Dedifferentiated amniotic fluid mesenchymal stem cell (primary cell): ENCODE results near the gene E2F7.
A peak's percentile ranks its signal among the peaks of the same experiment; 100 is the strongest.

Experiments
- DNase-seq: peaks from one replicate; pipeline ENCODE4 v3.0.0-alpha.2; 2016; ENCODE audit errors: extremely low spot score

Gene E2F7

GRCh38 chr12:77016606-77017005 is 48.8 kb downstream of the E2F7 start:
- DNase-seq: no peak

- DNase-seq: no peak
These were observed 52.3 kb downstream of the E2F7 start for GRCh38 chr12:77013091-77013490.

- peak; percentile 81 for DNase-seq
These were observed 54.4 kb downstream of the E2F7 start for GRCh38 chr12:77010691-77011548.

DNA sequence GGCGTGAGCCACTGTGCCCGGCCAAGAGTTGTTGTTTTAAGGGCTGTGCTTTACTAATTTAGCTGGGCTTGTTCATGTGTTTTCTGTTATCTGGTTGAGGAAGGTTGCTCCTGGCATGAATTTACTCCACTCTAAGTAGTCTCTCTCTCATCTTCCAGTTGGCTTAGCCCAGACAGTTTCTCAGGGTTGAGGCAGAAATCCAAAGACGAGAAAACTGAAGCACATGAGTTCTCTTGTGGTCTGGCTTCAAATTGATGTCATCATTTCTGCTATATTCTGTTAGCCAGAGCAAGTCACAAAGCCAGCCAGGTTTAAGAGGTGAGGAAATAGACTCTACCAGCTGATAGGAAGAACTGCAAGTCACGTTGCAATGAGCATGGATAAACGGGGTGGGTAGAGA is 57.9 kb downstream of the E2F7 start:
- DNase-seq: no peak

GRCh38 chr12:77005611-77006098 is 59.7 kb downstream of the E2F7 start:
- DNase-seq: no peak

DNA sequence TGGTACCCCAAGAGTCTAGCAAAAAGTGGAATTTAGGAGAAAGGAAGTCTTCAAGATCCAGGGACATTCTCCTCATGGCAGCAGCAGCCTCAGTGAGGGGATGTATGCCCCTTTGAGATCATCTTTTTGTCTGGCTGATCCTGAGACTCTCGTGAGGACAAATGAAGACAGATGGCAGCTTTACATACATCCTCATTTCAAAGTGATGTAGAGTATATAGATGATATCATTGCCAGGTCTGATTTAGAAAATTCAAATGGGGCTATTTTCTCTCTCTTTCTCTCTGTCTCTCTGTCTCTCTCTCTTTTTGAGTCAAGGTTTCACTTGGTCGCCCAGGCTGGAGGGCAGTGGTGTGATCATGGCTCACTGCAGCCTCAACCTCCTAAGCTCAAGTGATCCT is 61.5 kb downstream of the E2F7 start:
- DNase-seq: no peak

DNA sequence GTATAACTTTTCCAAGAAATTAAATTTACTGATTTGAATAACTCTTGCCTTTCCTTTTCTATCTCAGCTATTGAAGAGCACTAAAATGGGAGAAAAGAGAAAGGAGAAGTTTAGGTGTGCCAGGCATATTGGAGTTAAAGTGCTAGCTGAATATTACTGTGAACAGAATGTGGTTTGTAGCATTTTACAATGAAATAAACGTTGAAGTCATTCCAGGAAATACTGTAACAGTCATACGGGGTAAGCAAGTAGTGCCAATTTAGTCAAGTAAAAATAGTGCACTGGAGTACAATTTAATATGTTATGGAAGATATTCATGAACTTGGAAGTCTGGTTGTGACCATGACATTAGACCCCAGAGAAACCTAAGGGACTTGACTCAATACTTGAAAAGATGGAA is 62.1 kb downstream of the E2F7 start:
- no peak for DNase-seq

GRCh38 chr12:77002382-77002781 is 63.0 kb downstream of the E2F7 start:
- DNase-seq: no peak

DNA sequence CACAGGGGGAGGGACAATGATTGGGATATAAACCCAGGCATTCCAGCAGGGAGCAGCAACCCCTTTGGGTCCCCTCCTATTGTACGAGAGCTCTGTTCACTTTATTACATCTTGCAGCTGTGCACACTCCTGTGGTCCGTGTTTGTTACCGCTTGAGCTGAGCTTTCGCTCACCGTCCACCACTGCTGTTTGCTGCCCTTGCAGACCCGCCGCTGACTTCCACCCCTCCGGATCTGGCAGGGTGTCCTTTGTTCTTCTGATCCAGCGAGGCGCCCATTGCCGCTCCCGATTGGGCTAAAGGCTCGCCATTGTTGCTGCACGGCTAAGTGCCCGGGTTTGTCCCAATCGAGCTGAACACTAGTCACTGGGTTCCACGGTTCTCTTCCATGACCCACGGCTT is 64.1 kb downstream of the E2F7 start:
- no peak for DNase-seq

GRCh38 chr12:76998908-76999556 is 66.3 kb downstream of the E2F7 start:
- no peak for DNase-seq

- DNase-seq: no peak
These were observed 67.0 kb downstream of the E2F7 start for GRCh38 chr12:76998386-76998785.

GRCh38 chr12:76997011-76997780 is 68.2 kb downstream of the E2F7 start:
- DNase-seq: no peak

DNA sequence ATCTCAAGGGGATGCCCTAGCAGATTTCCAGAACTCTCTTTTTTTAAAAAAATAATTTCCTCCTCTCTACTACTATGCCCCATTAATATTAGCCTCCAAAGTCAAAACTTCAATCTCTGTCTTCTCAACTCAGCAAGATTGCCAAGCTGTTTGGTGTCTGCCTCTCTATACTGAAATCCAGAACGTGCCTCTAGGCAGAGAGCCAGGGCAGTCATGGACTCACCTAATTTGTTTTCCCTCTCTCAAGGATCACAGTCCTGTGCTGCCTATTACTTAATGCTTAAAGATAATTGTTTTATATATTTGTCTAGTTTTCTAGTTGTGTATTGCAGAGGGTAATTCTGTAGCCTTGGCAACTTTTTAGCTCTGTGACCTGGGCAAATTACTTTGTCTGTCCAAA is 74.7 kb downstream of the E2F7 start:
- no peak for DNase-seq

GRCh38 chr12:76984566-76984965 is 80.8 kb downstream of the E2F7 start:
- no peak for DNase-seq

DNA sequence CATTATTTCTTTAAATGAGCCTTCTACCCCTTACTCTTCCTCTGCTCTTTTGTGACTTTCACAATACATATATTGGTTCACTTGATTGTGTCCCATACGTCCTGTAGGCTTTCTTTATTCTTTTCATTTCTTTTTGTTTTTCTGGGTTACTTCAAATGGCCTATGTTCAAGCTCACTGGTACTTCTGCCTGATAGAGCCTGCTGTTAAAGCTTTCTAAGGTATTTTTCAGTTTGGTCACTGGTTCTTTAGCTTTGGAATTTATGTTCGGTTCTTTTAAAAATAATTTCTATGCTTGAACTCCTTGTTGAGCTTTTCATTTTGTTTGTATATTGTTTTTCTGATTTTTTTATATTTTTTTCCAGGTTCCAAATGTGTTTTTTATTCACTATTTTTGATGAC is 81.9 kb downstream of the E2F7 start:
- DNase-seq: no peak

GRCh38 chr12:76980196-76980595 is 85.2 kb downstream of the E2F7 start:
- DNase-seq: no peak

GRCh38 chr12:76976777-76977382 is 88.5 kb downstream of the E2F7 start:
- no peak for DNase-seq
